Measurements from ENCODE around the gene DLGAP4.

GRCh38 chr20:36337886-36338285 is 31.7 kb downstream of the DLGAP4 start:
- TF ChIP-seq POLR2A (IDR thresholded peaks at IDR 0.05; ENCODE audit: borderline replicate concordance, extremely low read depth, insufficient read depth, insufficient read length): no peak
- no peak for TF ChIP-seq CTCF (IDR thresholded peaks at IDR 0.05 in 2 of 3, conservative IDR thresholded peaks at IDR 0.05 in 1 of 3; ENCODE audit: borderline replicate concordance in 1 of 3, insufficient read depth in 1 of 3, low read depth in 2 of 3, low read length in 2 of 3)
- no peak for TF ChIP-seq EZH2phosphoT487 (IDR thresholded peaks at IDR 0.05; ENCODE audit: borderline replicate concordance)
- TF ChIP-seq RAD21 (IDR thresholded peaks at IDR 0.05; ENCODE audit: low read depth): no peak
- TF ChIP-seq POLR2AphosphoS5 (IDR thresholded peaks at IDR 0.05; ENCODE audit: low read depth, low read length): no peak
